CD4-positive, alpha-beta memory T cell (primary cell): ENCODE measurements around the gene RHOA. TPM values are rescaled to one million over a fixed set of nuclear protein-coding genes. Genes with fewer than 3 reads are reported as not detected.

Experiments used
- CTCF ChIA-PET: fragments of 350-600 bp; sonication (Branson Sonifier 250); formaldehyde crosslinking; loops from one replicate; lab custom pipeline; 2021; ENCODE audit warnings: inconsistent platforms; ENCODE audit not compliant: partially characterized antibody; lab: Charles Lee
- POLR2A ChIA-PET: fragments of 350-600 bp; sonication (Branson Sonifier 250); formaldehyde crosslinking; loops from one replicate; lab custom pipeline; 2021; ENCODE audit not compliant: partially characterized antibody; lab: Charles Lee
- DNase-seq, 5 donors: peaks; one replicate each; pipeline versions ENCODE4 v3.0.0 to v3.0.0-alpha.2; 2020 to 2022; ENCODE audit warnings: mixed read lengths in 1 of 5
- H3K27ac ChIP-seq: one replicate; pipeline ENCODE4 v1.7.0; 2013; ENCODE audit warnings: low read depth, low read length
- H3K27me3 ChIP-seq: 2 replicates; pipeline ENCODE4 v1.7.0; 2013; ENCODE audit warnings: mild to moderate bottlenecking, low read length, moderate library complexity; ENCODE audit not compliant: insufficient read depth
- H3K36me3 ChIP-seq: 2 replicates; pipeline ENCODE4 v1.7.0; 2013; ENCODE audit warnings: mild to moderate bottlenecking, low read length, moderate library complexity; ENCODE audit not compliant: insufficient read depth
- H3K4me1 ChIP-seq: 2 replicates; pipeline ENCODE4 v1.7.0; 2013; ENCODE audit warnings: mild to moderate bottlenecking, low read length, moderate library complexity; ENCODE audit not compliant: insufficient read depth
- H3K4me3 ChIP-seq, 2 donors: one replicate each; pipeline ENCODE4 v1.7.0; 2013; ENCODE audit warnings: low read length in 2 of 2, mild to moderate bottlenecking in 1 of 2
- H3K9me3 ChIP-seq, 2 donors: one replicate each; pipeline ENCODE4 v1.7.0; 2013; ENCODE audit warnings: low read length in 2 of 2, control low read depth in 1 of 2; ENCODE audit not compliant: control insufficient read depth in 1 of 2
- H3K27ac Mint-ChIP-seq, 7 donors: one replicate each; pipeline ENCODE4 v1.8.0; 2020 to 2021; ENCODE audit warnings: mixed read lengths in 7 of 7, mild to moderate bottlenecking in 6 of 7, inconsistent platforms in 3 of 7, moderate library complexity in 3 of 7
- H3K27me3 Mint-ChIP-seq, 2 donors: one replicate each; pipeline ENCODE4 v1.8.0; 2020 to 2021; ENCODE audit warnings: mixed read lengths in 2 of 2
- H3K36me3 Mint-ChIP-seq, 2 donors: one replicate each; pipeline ENCODE4 v1.8.0; 2020 to 2021; ENCODE audit warnings: mixed read lengths in 2 of 2, inconsistent platforms in 1 of 2, mild to moderate bottlenecking in 1 of 2
- H3K4me1 Mint-ChIP-seq, 4 donors: one replicate each; pipeline ENCODE4 v1.8.0; 2020 to 2021; ENCODE audit warnings: mixed read lengths in 4 of 4, mild to moderate bottlenecking in 1 of 4
- H3K4me3 Mint-ChIP-seq, 8 donors: one replicate each; pipeline ENCODE4 v1.8.0; 2020 to 2021; ENCODE audit warnings: mixed read lengths in 8 of 8, mild to moderate bottlenecking in 7 of 8, moderate library complexity in 6 of 8, inconsistent platforms in 3 of 8
- H3K9me3 Mint-ChIP-seq, 8 donors: one replicate each; pipeline ENCODE4 v1.8.0; 2020 to 2021; ENCODE audit warnings: mixed read lengths in 8 of 8, mild to moderate bottlenecking in 5 of 8, inconsistent platforms in 3 of 8, moderate library complexity in 1 of 8
- intact Hi-C: fragments of 100-400 bp; cut with micrococcal nuclease; formaldehyde crosslinking; loops from one replicate; pipeline ENCODE4 v1.15.1; 2023
- polyA plus RNA-seq, 2 donors: library from polyadenylated mRNA; unstranded; fragments of 300-500 nt; fragmentation: Illumina TruSeq; gene quantifications; one replicate each; pipeline ENCODE4 v1.2.3, GENCODE V29; 2021
- total RNA-seq, 2 experiments: library from RNA; stranded (reverse); gene quantifications; one replicate each; pipeline ENCODE4 v1.2.3, GENCODE V29; 2021

RHOA gene
- total RNA-seq = 100 to 1,000 TPM; 246 to 269 TPM
- polyA plus RNA-seq = 100 to 1,000 TPM; 616 to 784 TPM

GRCh38 chr3:49411968-49412631 is at the start of gene RHOA, which contains the start of gene TCTA:
TSS of gene RHOA (minus strand) at chr3:49411976. CDS start at chr3:49375589, 36,387 bp downstream.
TSS of gene TCTA (plus strand) at chr3:49412423. CDS start at chr3:49412427, 4 bp downstream.
- CTCF ChIA-PET = interaction anchor here (0.8 to 3.0 kb wide), 3 partner anchors 37 to 79 kb away, joined by 3 to 20 read pairs (median 3); partner anchors contain the start of gene USP4
- Histone ChIP-seq H3K4me1 (peaks cover 81% of the 10 kb centered on the region), H3K27me3 (no peaks in the 10 kb centered on the region), H3K36me3 (no peaks in the 10 kb centered on the region), H3K27ac (peak within 1 kb of the TSS; percentile 93), H3K9me3 (no peaks in the 10 kb centered on the region), H3K4me3 (peak within 1 kb of the TSS; percentile 78 to 89)
- Mint-ChIP-seq H3K4me1 (peaks cover 51 to 82% (median 63%) of the 10 kb centered on the region in 4 donors), H3K9me3 (peaks cover 0 to 2% (median 0%) of the 10 kb centered on the region in 8 donors), H3K27me3 (no peaks in the 10 kb centered on the region), H3K4me3 (peak within 1 kb of the TSS; percentile 91 to 98 (median 94)), H3K27ac (peak within 1 kb of the TSS; percentile 95 to 99 (median 97)), H3K36me3 (peaks cover 0 to 22% of the 10 kb centered on the region in 2 donors)
- intact Hi-C loops = loop anchor here (1.0 to 10.0 kb wide), 8 partner anchors 17 to 725 kb away; partner anchors contain the start of genes APEH, DAG1, GPX1 and NCKIPSD
- DNase-seq = peak; percentile 97 to 100 (median 100)
- POLR2A ChIA-PET = interaction anchor here (0.6 to 7.6 kb wide), 27 partner anchors 9 to 826 kb away, joined by 3 to 179 read pairs (median 4); partner anchors contain the start of genes AMT, DAG1, GPX1 and NDUFAF3

GRCh38 chr3:49460956-49461355 is 49.2 kb upstream of the RHOA start:
- no peak overlapping the region for H3K27ac ChIP-seq
- Mint-ChIP-seq H3K4me3 (no peak overlapping the region), H3K27me3 (peaks cover 0 to 3% of the 10 kb centered on the region in 2 donors), H3K4me1 (no peaks in the 10 kb centered on the region), H3K27ac (peak overlapping the region in 1 of 7 donors; percentile 25), H3K36me3 (no peaks in the 10 kb centered on the region), H3K9me3 (no peaks in the 10 kb centered on the region)
- no peak overlapping the region for H3K4me3 ChIP-seq
- intact Hi-C loops = no loop called here
- no peaks in the 10 kb centered on the region for H3K4me1 ChIP-seq
- ChIA-PET POLR2A (interaction anchor here (0.6 to 1.9 kb wide), 3 partner anchors 9 to 121 kb away, joined by 3 to 6 read pairs (median 4); partner anchors contain the start of genes DAG1 and USP4), CTCF (interaction anchor here (1.1 kb wide), 1 partner anchor 11 kb away, joined by 4 read pairs; no protein-coding TSS in a partner anchor)
- DNase-seq = no peak
- H3K27me3 ChIP-seq = no peaks in the 10 kb centered on the region
- H3K9me3 ChIP-seq = no peaks in the 10 kb centered on the region
- no peaks in the 10 kb centered on the region for H3K36me3 ChIP-seq

GRCh38 chr3:49460188-49460890 is 48.6 kb upstream of the RHOA start:
- ChIA-PET CTCF (interaction anchor here (1.1 kb wide), 1 partner anchor 11 kb away, joined by 4 read pairs; no protein-coding TSS in a partner anchor), POLR2A (interaction anchor here (0.6 to 1.9 kb wide), 3 partner anchors 10 to 120 kb away, joined by 3 to 6 read pairs (median 4); partner anchors contain the start of genes DAG1 and USP4)
- H3K4me3 ChIP-seq = no peak overlapping the region
- no peaks in the 10 kb centered on the region for H3K9me3 ChIP-seq
- H3K36me3 ChIP-seq = no peaks in the 10 kb centered on the region
- intact Hi-C loops = no loop called here
- H3K9me3 Mint-ChIP-seq = no peaks in the 10 kb centered on the region
- no peaks in the 10 kb centered on the region for H3K4me1 Mint-ChIP-seq
- no peak overlapping the region for H3K27ac Mint-ChIP-seq
- H3K27ac ChIP-seq = no peak overlapping the region
- H3K27me3 ChIP-seq = no peaks in the 10 kb centered on the region
- H3K4me3 Mint-ChIP-seq = no peak overlapping the region
- peaks cover 0 to 3% of the 10 kb centered on the region in 2 donors for H3K27me3 Mint-ChIP-seq
- DNase-seq = no peak
- H3K36me3 Mint-ChIP-seq = no peaks in the 10 kb centered on the region
- H3K4me1 ChIP-seq = no peaks in the 10 kb centered on the region

- ChIA-PET CTCF (interaction anchor here (1.2 kb wide), 1 partner anchor 12 kb away, joined by 3 read pairs; no protein-coding TSS in a partner anchor), POLR2A (no interaction called here)
- H3K4me1 Mint-ChIP-seq = no peaks in the 10 kb centered on the region
- intact Hi-C loops = no loop called here
- no peaks in the 10 kb centered on the region for H3K36me3 Mint-ChIP-seq
- Histone ChIP-seq H3K27ac (no peak overlapping the region), H3K27me3 (no peaks in the 10 kb centered on the region), H3K9me3 (no peaks in the 10 kb centered on the region), H3K36me3 (no peaks in the 10 kb centered on the region), H3K4me3 (no peak overlapping the region), H3K4me1 (no peaks in the 10 kb centered on the region)
- H3K9me3 Mint-ChIP-seq = no peaks in the 10 kb centered on the region
- no peak overlapping the region for H3K27ac Mint-ChIP-seq
- peaks cover 0 to 3% of the 10 kb centered on the region in 2 donors for H3K27me3 Mint-ChIP-seq
- peak overlapping the region in 1 of 8 donors; percentile 52 for H3K4me3 Mint-ChIP-seq
- no peak for DNase-seq
Observed at GRCh38 chr3:49456466-49456865, 44.7 kb upstream of the RHOA start.

GRCh38 chr3:49454898-49455681 is 43.3 kb upstream of the RHOA start:
- H3K27ac Mint-ChIP-seq = peak overlapping the region in 1 of 7 donors; percentile 60
- CTCF ChIA-PET = interaction anchor here (1.2 to 1.3 kb wide), 2 partner anchors 11 to 39 kb away, joined by 3 to 4 read pairs; no protein-coding TSS in a partner anchor
- no peak for DNase-seq

GRCh38 chr3:49454458-49454857 is 42.7 kb upstream of the RHOA start:
- Mint-ChIP-seq H3K27me3 (peaks cover 0 to 3% of the 10 kb centered on the region in 2 donors), H3K36me3 (no peaks in the 10 kb centered on the region), H3K9me3 (no peaks in the 10 kb centered on the region), H3K4me3 (no peak overlapping the region), H3K4me1 (no peaks in the 10 kb centered on the region), H3K27ac (peak overlapping the region in 2 of 7 donors; percentile 19 to 60)
- Histone ChIP-seq H3K27me3 (no peaks in the 10 kb centered on the region), H3K9me3 (no peaks in the 10 kb centered on the region), H3K27ac (no peak overlapping the region), H3K36me3 (no peaks in the 10 kb centered on the region), H3K4me3 (no peak overlapping the region), H3K4me1 (no peaks in the 10 kb centered on the region)
- ChIA-PET POLR2A (interaction anchor here (0.9 to 1.7 kb wide), 2 partner anchors 53 to 114 kb away, joined by 5 to 6 read pairs; partner anchors contain the start of gene USP4), CTCF (interaction anchor here (0.7 to 1.3 kb wide), 2 partner anchors 38 to 219 kb away, joined by 3 to 4 read pairs; no protein-coding TSS in a partner anchor)
- intact Hi-C loops = no loop called here
- no peak for DNase-seq

More at GRCh38 chr3:49454898-49455681, 43.3 kb upstream of the RHOA start:
- Mint-ChIP-seq H3K4me1 (no peaks in the 10 kb centered on the region), H3K36me3 (no peaks in the 10 kb centered on the region), H3K4me3 (no peak overlapping the region), H3K27me3 (peaks cover 0 to 3% of the 10 kb centered on the region in 2 donors), H3K9me3 (no peaks in the 10 kb centered on the region)
- no peak overlapping the region for H3K27ac ChIP-seq
- H3K4me3 ChIP-seq = no peak overlapping the region
- intact Hi-C loops = no loop called here
- POLR2A ChIA-PET = interaction anchor here (0.9 to 1.7 kb wide), 2 partner anchors 54 to 115 kb away, joined by 5 to 6 read pairs; partner anchors contain the start of gene USP4
- no peaks in the 10 kb centered on the region for H3K36me3 ChIP-seq
- H3K9me3 ChIP-seq = no peaks in the 10 kb centered on the region
- no peaks in the 10 kb centered on the region for H3K4me1 ChIP-seq
- H3K27me3 ChIP-seq = no peaks in the 10 kb centered on the region
